ENCODE data around the gene WNT7B. TPM values are rescaled to one million over a fixed set of nuclear protein-coding genes. Genes with fewer than 3 reads are reported as not detected.

The WNT7B gene
- total RNA-seq, 1 donor from 2014 or later: 14.5 TPM

- DNase-seq (ENCODE audit: low read depth): no peak
Measured at GRCh38 chr22:45876136-45877035, 100.6 kb downstream of the WNT7B start.

- DNase-seq (ENCODE audit: low read depth): no peak
Measured at GRCh38 chr22:45872659-45873263, 104.2 kb downstream of the WNT7B start.

- no peak for DNase-seq (ENCODE audit: low read depth)
Measured at GRCh38 chr22:45871721-45872120, 105.2 kb downstream of the WNT7B start.

Other genes with a start within 250 kb of the WNT7B start
- 9.2 and 19.8 TPM in 2 replicates for gene PPARA, start 173.4 kb upstream of the WNT7B start, total RNA-seq